Keratinocyte (primary cell): Measurements from ENCODE around the gene TBC1D5. TPM values are rescaled to one million over a fixed set of nuclear protein-coding genes. Genes with fewer than 3 reads are reported as not detected.

ENCODE experiments used
- DNase-seq: peaks from one replicate; pipeline ENCODE4 v3.0.0-alpha.2; 2011; ENCODE audit warnings: low read depth, missing footprints, low spot score
- FAIRE-seq: peaks from 2 replicates; lab custom pipeline; 2011; peaks lifted over from hg19 to GRCh38; lab: Jason Lieb, UNC
- H2AFZ ChIP-seq: 2 replicates; pipeline ENCODE4 v1.6.0; 2012; ENCODE audit warnings: low read length, control low read depth, inconsistent platforms; ENCODE audit not compliant: control insufficient read depth
- H3K27ac ChIP-seq: 2 replicates; pipeline ENCODE4 v1.5.1; 2011; ENCODE audit warnings: low read length; ENCODE audit not compliant: control insufficient read depth, insufficient read depth
- H3K27me3 ChIP-seq: 3 replicates; pipeline ENCODE4 v1.6.0; 2011; ENCODE audit warnings: low read length; ENCODE audit not compliant: control insufficient read depth, insufficient read depth; ENCODE audit errors: extremely low read depth
- H3K36me3 ChIP-seq, 2 experiments: 2 replicates in 1 of 2; 3 replicates in 1 of 2; pipeline ENCODE4 v1.5.1; 2011; ENCODE audit warnings: low read length in 2 of 2, mild to moderate bottlenecking in 1 of 2; ENCODE audit not compliant: control insufficient read depth in 2 of 2, insufficient read depth in 2 of 2; ENCODE audit errors: extremely low read depth in 1 of 2
- H3K4me1 ChIP-seq: 3 replicates; pipeline ENCODE4 v1.5.1; 2011; ENCODE audit warnings: low read length; ENCODE audit not compliant: control insufficient read depth, insufficient read depth; ENCODE audit errors: extremely low read depth
- H3K4me2 ChIP-seq: 3 replicates; pipeline ENCODE4 v1.6.0; 2011; ENCODE audit warnings: low read depth, low read length; ENCODE audit not compliant: control insufficient read depth, insufficient read depth; ENCODE audit errors: extremely low read depth
- H3K4me3 ChIP-seq, 3 experiments: fragments of 200-600 bp in 1 of 3; sonication (generic) in 1 of 3; 2 replicates in 2 of 3; 3 replicates in 1 of 3; pipeline ENCODE4 v1.5.1; 2011 to 2016; ENCODE audit warnings: low read length in 3 of 3, mild to moderate bottlenecking in 3 of 3, control low read depth in 2 of 3, inconsistent platforms in 1 of 3, low read depth in 1 of 3, mixed read lengths in 1 of 3, mixed run types in 1 of 3, moderate library complexity in 1 of 3; ENCODE audit not compliant: control insufficient read depth in 2 of 3, insufficient read depth in 2 of 3; ENCODE audit errors: extremely low read depth in 1 of 3
- H3K79me2 ChIP-seq: 2 replicates; pipeline ENCODE4 v1.6.0; 2012; ENCODE audit warnings: low read length; ENCODE audit not compliant: control insufficient read depth, insufficient read depth
- H3K9ac ChIP-seq: 3 replicates; pipeline ENCODE4 v1.6.0; 2011; ENCODE audit warnings: low read length; ENCODE audit not compliant: control insufficient read depth, insufficient read depth; ENCODE audit errors: extremely low read depth
- H3K9me1 ChIP-seq: 3 replicates; pipeline ENCODE4 v1.6.0; 2011; ENCODE audit warnings: low read length; ENCODE audit not compliant: control insufficient read depth, insufficient read depth; ENCODE audit errors: extremely low read depth
- H3K9me3 ChIP-seq: 2 replicates; pipeline ENCODE4 v1.5.1; 2012; ENCODE audit warnings: low read depth, low read length; ENCODE audit not compliant: control insufficient read depth
- H4K20me1 ChIP-seq: 3 replicates; pipeline ENCODE4 v1.6.0; 2011; ENCODE audit warnings: low read length; ENCODE audit not compliant: control insufficient read depth, insufficient read depth; ENCODE audit errors: extremely low read depth
- EZH2 ChIP-seq: IDR thresholded peaks from one replicate; pipeline ENCODE4 v1.6.1; 2012; ENCODE audit warnings: inconsistent platforms, mild to moderate bottlenecking, low read length, moderate library complexity
- dilution Hi-C: fragments of 300-500 bp; cut with MboI; formaldehyde crosslinking; loops from one replicate; pipeline ENCODE4 v1.7.0; 2020; ENCODE audit warnings: low sequenced_read_pairs; ENCODE audit not compliant: extremely low pct_ligation_motif_present
- polyA plus RNA-seq, 5 experiments: library from polyadenylated mRNA; depleted of rRNA in 3 of 5; stranded (reverse) in 3 of 5; stranded (forward) in 1 of 5; unstranded in 1 of 5; fragments of >200 nt; gene quantifications; 1 replicate in 1 of 5; 2 replicates in 3 of 5; 3 replicates in 1 of 5; pipeline versions ENCODE4 v1.2.1 to v1.2.3, GENCODE V29; 2011 to 2012; ENCODE audit warnings: missing spikeins in 2 of 5, low read depth in 1 of 5, low replicate concordance in 1 of 5
- TF ChIP-seq, protein P1 (sequence below), 3 experiments: IDR thresholded peaks in 1 of 3; conservative IDR thresholded peaks in 1 of 3; optimal IDR thresholded peaks in 1 of 3; 2 replicates in 2 of 3; 3 replicates in 1 of 3; pipeline versions ENCODE3 to v1.5.1; 2011; ENCODE audit warnings: low read length in 3 of 3, mild to moderate bottlenecking in 3 of 3, moderate library complexity in 2 of 3, control low read depth in 1 of 3, inconsistent platforms in 1 of 3; ENCODE audit not compliant: insufficient read depth in 2 of 3; ENCODE audit errors: extremely low read depth in 1 of 3

Gene TBC1D5
- polyA plus RNA-seq, 1 donor (not counting 4 experiments of a cell fraction or from before 2014, with no cell fraction given), result 25.8 TPM

DNA sequence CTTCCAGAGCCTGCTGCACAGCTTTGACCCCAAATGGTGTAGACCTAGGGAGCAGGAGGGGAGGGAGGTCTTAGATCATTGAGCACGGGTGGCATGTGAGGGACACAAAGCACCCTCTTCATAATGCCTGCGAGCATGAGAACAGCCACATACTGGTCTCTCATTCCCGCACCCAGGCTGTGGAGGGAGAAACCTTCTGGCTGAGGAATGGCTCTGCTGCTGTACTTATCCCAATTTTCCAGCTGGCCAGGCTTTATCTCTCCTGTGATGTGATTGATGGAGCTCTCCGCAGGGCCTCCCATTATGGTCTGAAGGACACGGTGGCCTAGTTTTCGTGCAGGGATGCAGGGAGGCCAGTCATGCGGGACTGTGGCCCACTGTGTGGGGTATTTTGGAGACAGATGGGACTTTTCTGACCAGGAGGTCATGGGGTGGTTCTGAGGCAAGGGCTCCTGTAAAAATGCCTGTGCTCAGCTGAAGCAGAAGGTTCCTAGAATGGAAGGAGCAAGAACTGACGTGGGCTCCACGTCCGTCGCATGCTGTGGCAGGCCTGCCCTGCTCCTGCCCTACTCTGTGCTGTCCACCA, 606.2 kb downstream of the TBC1D5 start:
- Histone ChIP-seq H2AFZ (no peak overlapping the region), H3K4me3 (no peak overlapping the region), H3K9me1 (no peaks in the 10 kb centered on the region), H3K79me2 (no peaks in the 10 kb centered on the region), H3K9me3 (no peaks in the 10 kb centered on the region), H3K9ac (no peak overlapping the region), H3K4me1 (no peaks in the 10 kb centered on the region), H3K4me2 (no peak overlapping the region), H3K27me3 (no peaks in the 10 kb centered on the region), H3K27ac (no peak overlapping the region), H3K36me3 (no peaks in the 10 kb centered on the region), H4K20me1 (no peaks in the 10 kb centered on the region)
- FAIRE-seq (no peak), DNase-seq (no peak)
- dilution Hi-C loops, result no loop called here
- TF ChIP-seq, protein P1, sequence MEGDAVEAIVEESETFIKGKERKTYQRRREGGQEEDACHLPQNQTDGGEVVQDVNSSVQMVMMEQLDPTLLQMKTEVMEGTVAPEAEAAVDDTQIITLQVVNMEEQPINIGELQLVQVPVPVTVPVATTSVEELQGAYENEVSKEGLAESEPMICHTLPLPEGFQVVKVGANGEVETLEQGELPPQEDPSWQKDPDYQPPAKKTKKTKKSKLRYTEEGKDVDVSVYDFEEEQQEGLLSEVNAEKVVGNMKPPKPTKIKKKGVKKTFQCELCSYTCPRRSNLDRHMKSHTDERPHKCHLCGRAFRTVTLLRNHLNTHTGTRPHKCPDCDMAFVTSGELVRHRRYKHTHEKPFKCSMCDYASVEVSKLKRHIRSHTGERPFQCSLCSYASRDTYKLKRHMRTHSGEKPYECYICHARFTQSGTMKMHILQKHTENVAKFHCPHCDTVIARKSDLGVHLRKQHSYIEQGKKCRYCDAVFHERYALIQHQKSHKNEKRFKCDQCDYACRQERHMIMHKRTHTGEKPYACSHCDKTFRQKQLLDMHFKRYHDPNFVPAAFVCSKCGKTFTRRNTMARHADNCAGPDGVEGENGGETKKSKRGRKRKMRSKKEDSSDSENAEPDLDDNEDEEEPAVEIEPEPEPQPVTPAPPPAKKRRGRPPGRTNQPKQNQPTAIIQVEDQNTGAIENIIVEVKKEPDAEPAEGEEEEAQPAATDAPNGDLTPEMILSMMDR (optimal IDR thresholded peaks at IDR 0.05 in 1 of 3, IDR thresholded peaks at IDR 0.05 in 1 of 3, conservative IDR thresholded peaks at IDR 0.05 in 1 of 3; ENCODE audit: extremely low read depth in 1 of 3, insufficient read depth in 2 of 3, low read length in 3 of 3), result no peak

DNA sequence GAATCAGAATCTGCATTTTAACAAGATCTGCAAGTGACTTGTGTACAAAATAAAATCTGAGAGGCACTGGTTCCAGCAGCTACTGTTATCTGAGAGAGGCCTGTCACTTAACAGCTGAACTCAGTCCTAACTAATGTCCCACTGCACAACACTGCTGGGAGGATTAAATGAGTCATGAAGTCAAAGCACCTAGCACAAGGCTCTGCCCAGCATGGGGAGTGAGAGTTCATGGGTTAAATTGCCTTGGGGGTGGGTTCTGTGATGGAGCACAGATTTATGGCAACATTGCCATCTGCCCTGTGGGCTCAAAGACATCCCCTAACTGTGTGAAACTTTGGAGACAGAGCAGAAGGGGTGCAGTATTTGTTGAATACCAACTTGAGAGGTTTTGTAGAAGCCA, 606.7 kb downstream of the TBC1D5 start:
- no peaks in the 10 kb centered on the region for H3K9me1 ChIP-seq
- no peak for FAIRE-seq
- no peak overlapping the region for H2AFZ ChIP-seq
- TF ChIP-seq EZH2, result no peak
- TF ChIP-seq, protein P1 (optimal IDR thresholded peaks at IDR 0.05 in 1 of 3, IDR thresholded peaks at IDR 0.05 in 1 of 3, conservative IDR thresholded peaks at IDR 0.05 in 1 of 3; ENCODE audit: extremely low read depth in 1 of 3, insufficient read depth in 2 of 3, low read length in 3 of 3), result no peak
- no peak for DNase-seq
- no peaks in the 10 kb centered on the region for H3K36me3 ChIP-seq
- H3K27me3 ChIP-seq, result no peaks in the 10 kb centered on the region
- H3K4me2 ChIP-seq, result no peak overlapping the region
- H3K79me2 ChIP-seq, result no peaks in the 10 kb centered on the region
- H4K20me1 ChIP-seq, result no peaks in the 10 kb centered on the region
- H3K9me3 ChIP-seq, result no peaks in the 10 kb centered on the region
- H3K4me3 ChIP-seq, result no peak overlapping the region
- H3K9ac ChIP-seq, result no peak overlapping the region
- dilution Hi-C loops, result no loop called here
- H3K4me1 ChIP-seq, result no peaks in the 10 kb centered on the region
- no peak overlapping the region for H3K27ac ChIP-seq
